Calu3 (cell line): ENCODE data around the gene ARHGAP24. TPM values are rescaled to one million over a fixed set of nuclear protein-coding genes. Genes with fewer than 3 reads are reported as not detected.

Experiments
- BruUV-seq: library from RNA; stranded (reverse); fragments of 400-500 nt; replicated peaks from 2 replicates; lab custom pipeline; 2021; lab: Mats Ljungman, UMichigan
- CTCF ChIA-PET: fragments of 300-600 bp; sonication (Branson Sonifier 250); formaldehyde crosslinking; loops from one replicate; lab custom pipeline; 2022; ENCODE audit warnings: antibody characterized with exemption; lab: Charles Lee
- DNase-seq: peaks from one replicate; pipeline ENCODE4 v3.0.0; 2022
- H3K27ac Mint-ChIP-seq: one replicate; pipeline ENCODE4 v1.8.0; 2022; ENCODE audit warnings: mixed read lengths; ENCODE audit not compliant: unreplicated experiment
- H3K27me3 Mint-ChIP-seq: one replicate; pipeline ENCODE4 v1.8.0; 2022; ENCODE audit warnings: mixed read lengths; ENCODE audit not compliant: unreplicated experiment
- H3K36me3 Mint-ChIP-seq: one replicate; pipeline ENCODE4 v1.8.0; 2022; ENCODE audit warnings: mild to moderate bottlenecking, moderate library complexity, mixed read lengths; ENCODE audit not compliant: insufficient read depth, unreplicated experiment
- H3K4me1 Mint-ChIP-seq: one replicate; pipeline ENCODE4 v1.8.0; 2022; ENCODE audit warnings: mild to moderate bottlenecking, low read depth, mixed read lengths; ENCODE audit not compliant: unreplicated experiment
- H3K4me3 Mint-ChIP-seq: one replicate; pipeline ENCODE4 v1.8.0; 2022; ENCODE audit warnings: mild to moderate bottlenecking, low read depth, moderate library complexity, mixed read lengths; ENCODE audit not compliant: unreplicated experiment
- H3K9me3 Mint-ChIP-seq: one replicate; pipeline ENCODE4 v1.8.0; 2022; ENCODE audit warnings: low read depth, mixed read lengths; ENCODE audit not compliant: unreplicated experiment
- CTCF ChIP-seq: fragments of 200-600 bp; IDR thresholded peaks from one replicate; pipeline ENCODE4 v1.8.0; 2022; ENCODE audit warnings: antibody characterized with exemption; ENCODE audit not compliant: unreplicated experiment
- intact Hi-C: fragments of 100-400 bp; cut with micrococcal nuclease; formaldehyde crosslinking; loops from one replicate; pipeline ENCODE4 v1.10.0; 2022; ENCODE audit not compliant: unreplicated experiment
- total RNA-seq: library from RNA; stranded (reverse); gene quantifications from 2 replicates; pipeline ENCODE4 v1.2.3, GENCODE V29; 2022

Gene ARHGAP24
- total RNA-seq, 1 experiment from 2014 or later: 10.2 TPM

- Mint-ChIP-seq H3K36me3 (no peaks in the 10 kb centered on the region), H3K4me1 (no peaks in the 10 kb centered on the region), H3K9me3 (no peaks in the 10 kb centered on the region), H3K27me3 (no peaks in the 10 kb centered on the region), H3K4me3 (no peak overlapping the region), H3K27ac (no peak overlapping the region)
- TF ChIP-seq CTCF: no peak
- no peak for DNase-seq
- intact Hi-C loops: no loop called here
- BruUV-seq: no TSS peak
- CTCF ChIA-PET: no interaction called here
Observed at GRCh38 chr4:85607624-85608023, 132.7 kb downstream of the ARHGAP24 start.

GRCh38 chr4:85610450-85610849 lies 135.5 kb downstream of the ARHGAP24 start:
- no TSS peak for BruUV-seq
- intact Hi-C loops: no loop called here
- DNase-seq: no peak
- no peak for TF ChIP-seq CTCF
- Mint-ChIP-seq H3K36me3 (no peaks in the 10 kb centered on the region), H3K27me3 (no peaks in the 10 kb centered on the region), H3K4me3 (no peak overlapping the region), H3K27ac (no peak overlapping the region), H3K9me3 (no peaks in the 10 kb centered on the region), H3K4me1 (no peaks in the 10 kb centered on the region)
- CTCF ChIA-PET: no interaction called here

DNA sequence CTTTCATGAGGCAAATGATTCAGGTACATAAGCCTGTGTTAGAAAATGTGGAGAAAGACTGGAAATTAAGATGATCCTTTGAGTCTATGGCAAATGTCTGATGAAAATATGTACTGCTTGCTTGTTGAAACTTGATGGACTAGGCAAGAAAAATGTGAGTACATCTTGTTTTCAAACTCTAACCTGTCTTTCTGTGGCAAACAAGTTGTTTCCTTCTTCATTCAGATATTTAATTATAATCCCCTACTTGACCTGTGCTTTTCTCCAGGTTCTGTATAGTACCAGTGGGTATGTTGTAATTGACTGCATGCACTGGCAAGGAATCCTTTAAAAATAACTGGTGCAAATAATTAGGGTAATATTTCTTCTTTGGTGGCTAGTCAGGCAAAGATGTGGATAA lies 136.7 kb downstream of the ARHGAP24 start:
- DNase-seq: no peak
- Mint-ChIP-seq H3K27me3 (no peaks in the 10 kb centered on the region), H3K4me1 (no peaks in the 10 kb centered on the region), H3K4me3 (no peak overlapping the region), H3K27ac (no peak overlapping the region), H3K36me3 (no peaks in the 10 kb centered on the region), H3K9me3 (no peaks in the 10 kb centered on the region)
- TF ChIP-seq CTCF: no peak
- no TSS peak for BruUV-seq
- intact Hi-C loops: no loop called here
- CTCF ChIA-PET: no interaction called here

- Mint-ChIP-seq H3K9me3 (no peaks in the 10 kb centered on the region), H3K27me3 (no peaks in the 10 kb centered on the region), H3K4me1 (no peaks in the 10 kb centered on the region), H3K36me3 (no peaks in the 10 kb centered on the region), H3K4me3 (no peak overlapping the region), H3K27ac (no peak overlapping the region)
- BruUV-seq: no TSS peak
- no peak for TF ChIP-seq CTCF
- CTCF ChIA-PET: no interaction called here
- intact Hi-C loops: no loop called here
- DNase-seq: no peak
Observed at GRCh38 chr4:85613901-85614300, 139.0 kb downstream of the ARHGAP24 start.
